ENCODE data around the gene EXOSC2. TPM values are rescaled to one million over a fixed set of nuclear protein-coding genes. Genes with fewer than 3 reads are reported as not detected.

EXOSC2 gene
- total RNA-seq, 4 donors from 2014 or later, result 12.7 to 21.6 (median 19.7) TPM

DNA sequence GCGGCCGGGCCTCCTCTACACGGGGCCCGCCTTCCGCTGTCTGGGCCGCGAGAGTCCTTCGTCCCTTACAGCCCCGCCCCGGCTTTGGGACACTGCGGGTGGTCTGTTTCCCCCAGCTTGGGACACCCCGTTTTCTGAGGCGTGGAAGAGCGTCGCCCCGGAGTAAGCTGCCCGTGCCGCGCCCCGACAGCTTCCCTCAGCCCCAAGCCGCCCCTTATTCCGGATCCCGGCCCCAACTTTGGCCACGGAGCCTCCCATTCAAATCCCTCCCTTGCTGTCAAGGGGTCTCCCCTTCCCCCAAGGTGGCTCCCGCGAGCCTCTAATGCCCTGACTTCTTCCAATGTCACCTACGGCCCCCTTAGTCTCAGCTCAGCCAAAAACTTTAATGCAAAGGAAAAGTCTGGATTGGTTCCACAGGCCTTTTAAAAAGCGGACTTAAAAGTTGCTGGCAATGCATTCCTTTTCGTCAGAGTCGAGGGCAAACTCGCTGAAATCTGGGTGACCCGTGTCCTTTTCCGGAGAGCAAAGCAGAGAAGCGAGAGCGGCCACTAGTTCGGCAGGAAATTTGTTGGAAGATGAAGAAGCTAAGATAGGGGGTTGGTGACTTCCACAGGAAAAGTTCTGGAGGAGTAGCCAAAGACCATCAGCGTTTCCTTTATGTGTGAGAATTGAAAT, 19.8 kb downstream of the EXOSC2 start:
- Histone ChIP-seq H3K27me3 (no peaks in the 10 kb centered on the region), H3K9me3 (no peaks in the 10 kb centered on the region), H3K27ac (replicated peaks in 1 of 4) (peak overlapping the region; percentile 97 to 98 (median 98)), H3K4me3 (peak overlapping the region; percentile 92 to 98 (median 95)), H3K4me1 (peaks cover 26 to 58% (median 49%) of the 10 kb centered on the region in 4 donors), H3K36me3 (no peaks in the 10 kb centered on the region)
- WGBS, result under 1% methylated on average over 25 of the region's 37 CpGs
- intact Hi-C loops (cut with DNase I), result no loop called here
- no peak for TF ChIP-seq POLR2A (IDR thresholded peaks at IDR 0.05; ENCODE audit: low read depth)
- TF ChIP-seq, protein P1, sequence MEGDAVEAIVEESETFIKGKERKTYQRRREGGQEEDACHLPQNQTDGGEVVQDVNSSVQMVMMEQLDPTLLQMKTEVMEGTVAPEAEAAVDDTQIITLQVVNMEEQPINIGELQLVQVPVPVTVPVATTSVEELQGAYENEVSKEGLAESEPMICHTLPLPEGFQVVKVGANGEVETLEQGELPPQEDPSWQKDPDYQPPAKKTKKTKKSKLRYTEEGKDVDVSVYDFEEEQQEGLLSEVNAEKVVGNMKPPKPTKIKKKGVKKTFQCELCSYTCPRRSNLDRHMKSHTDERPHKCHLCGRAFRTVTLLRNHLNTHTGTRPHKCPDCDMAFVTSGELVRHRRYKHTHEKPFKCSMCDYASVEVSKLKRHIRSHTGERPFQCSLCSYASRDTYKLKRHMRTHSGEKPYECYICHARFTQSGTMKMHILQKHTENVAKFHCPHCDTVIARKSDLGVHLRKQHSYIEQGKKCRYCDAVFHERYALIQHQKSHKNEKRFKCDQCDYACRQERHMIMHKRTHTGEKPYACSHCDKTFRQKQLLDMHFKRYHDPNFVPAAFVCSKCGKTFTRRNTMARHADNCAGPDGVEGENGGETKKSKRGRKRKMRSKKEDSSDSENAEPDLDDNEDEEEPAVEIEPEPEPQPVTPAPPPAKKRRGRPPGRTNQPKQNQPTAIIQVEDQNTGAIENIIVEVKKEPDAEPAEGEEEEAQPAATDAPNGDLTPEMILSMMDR (IDR thresholded peaks at IDR 0.05), result no peak
- peak in 1 of 2 donors; percentile 38 for TF ChIP-seq POLR2AphosphoS5 (IDR thresholded peaks at IDR 0.05)
- TF ChIP-seq EP300 (IDR thresholded peaks at IDR 0.05), result no peak
- no peak for DNase-seq (ENCODE audit: extremely low spot score)

DNA sequence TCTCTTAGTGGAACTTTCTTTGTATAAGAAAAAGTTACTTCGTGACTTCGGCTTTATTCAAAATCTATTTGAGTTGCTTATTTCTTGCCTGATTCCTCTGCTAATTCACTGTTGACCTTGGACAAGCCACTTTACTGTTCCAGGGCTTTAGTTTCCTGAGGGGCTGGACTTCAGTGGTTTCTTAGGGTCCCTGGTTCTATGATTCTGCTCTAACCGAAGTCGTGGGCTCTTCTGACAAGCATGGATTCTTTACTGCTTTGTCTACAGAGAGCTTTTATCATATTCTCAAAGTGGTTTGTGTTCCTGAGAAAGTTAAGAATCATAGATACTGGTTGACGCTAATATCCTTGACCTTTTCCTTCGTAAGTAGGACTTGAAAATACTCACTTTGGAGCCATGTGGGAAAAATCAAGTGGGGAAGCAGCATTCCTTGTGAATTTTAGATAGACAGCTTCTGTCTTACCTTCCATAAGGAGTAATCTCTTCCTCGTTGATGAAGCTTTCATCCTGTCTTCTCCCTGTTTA, 21.1 kb downstream of the EXOSC2 start:
- Histone ChIP-seq H3K9me3 (no peaks in the 10 kb centered on the region), H3K27me3 (no peaks in the 10 kb centered on the region), H3K4me1 (peaks cover 26 to 61% (median 50%) of the 10 kb centered on the region in 4 donors), H3K4me3 (peak overlapping the region; percentile 92 to 98 (median 95)), H3K36me3 (no peaks in the 10 kb centered on the region), H3K27ac (replicated peaks in 1 of 4) (peak overlapping the region; percentile 97 to 98 (median 98))
- WGBS, result 19% methylated on average over 7 of the region's 7 CpGs
- DNase-seq (ENCODE audit: extremely low spot score), result no peak
- no peak for TF ChIP-seq POLR2AphosphoS5 (IDR thresholded peaks at IDR 0.05)
- TF ChIP-seq, protein P1 (IDR thresholded peaks at IDR 0.05), result no peak
- no peak for TF ChIP-seq POLR2A (IDR thresholded peaks at IDR 0.05; ENCODE audit: low read depth)
- no peak for TF ChIP-seq EP300 (IDR thresholded peaks at IDR 0.05)
- intact Hi-C loops (cut with DNase I), result loop anchor here (5.0 kb wide), 1 partner anchor 48 kb away; no protein-coding TSS in a partner anchor

DNA sequence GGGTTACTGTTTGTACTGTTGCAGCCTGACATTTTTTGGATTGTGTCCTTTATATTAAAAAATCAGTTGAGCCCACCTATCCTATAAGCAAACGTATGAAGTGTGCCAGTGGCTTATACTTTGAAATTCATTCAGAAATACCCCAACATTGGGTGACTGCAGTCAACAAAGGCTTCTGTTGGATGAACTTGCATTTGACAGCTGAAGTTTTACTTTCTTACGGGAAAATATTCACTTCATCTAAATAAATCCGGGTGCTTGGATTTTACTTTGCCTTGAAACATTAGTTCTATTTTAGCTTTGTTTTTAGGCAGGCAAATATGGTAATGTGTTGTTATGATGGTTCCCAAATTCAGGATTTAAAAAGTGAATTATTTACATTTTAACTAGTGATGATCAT, 21.7 kb downstream of the EXOSC2 start:
- DNase-seq (ENCODE audit: extremely low spot score), result no peak
- Histone ChIP-seq H3K36me3 (no peaks in the 10 kb centered on the region), H3K27me3 (no peaks in the 10 kb centered on the region), H3K4me3 (peak overlapping the region; percentile 92 to 98 (median 95)), H3K27ac (replicated peaks in 1 of 4) (peak overlapping the region; percentile 97 to 98 (median 98)), H3K4me1 (peaks cover 26 to 61% (median 50%) of the 10 kb centered on the region in 4 donors), H3K9me3 (no peaks in the 10 kb centered on the region)
- TF ChIP-seq EP300 (IDR thresholded peaks at IDR 0.05) (no peak), POLR2AphosphoS5 (IDR thresholded peaks at IDR 0.05) (no peak), POLR2A (IDR thresholded peaks at IDR 0.05; ENCODE audit: low read depth) (no peak)
- TF ChIP-seq, protein P1 (IDR thresholded peaks at IDR 0.05), result no peak
- WGBS, result 25% methylated on average over 3 of the region's 3 CpGs
- intact Hi-C loops (cut with DNase I), result loop anchor here (5.0 kb wide), 1 partner anchor 47 kb away; no protein-coding TSS in a partner anchor

DNA sequence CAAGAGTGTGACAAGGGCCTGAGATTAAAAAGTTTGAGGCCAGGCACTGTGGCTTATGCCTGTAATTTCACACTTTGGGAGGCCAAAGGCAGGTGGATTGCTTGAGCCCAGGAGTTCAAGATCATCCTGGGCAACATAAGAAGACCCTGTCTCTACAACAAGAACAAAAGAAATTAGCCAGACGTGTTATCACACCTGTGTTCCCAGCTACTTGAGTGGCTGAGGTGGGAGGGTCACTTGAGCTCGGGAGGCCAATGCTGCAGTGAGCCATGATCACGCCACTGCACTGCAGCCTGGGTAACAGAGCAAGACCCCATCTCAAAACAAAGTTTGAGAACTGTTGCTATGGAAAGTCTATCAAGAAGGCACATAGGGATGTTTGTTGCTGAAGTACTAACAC, 25.0 kb downstream of the EXOSC2 start:
- no peak overlapping the region for H3K4me3 ChIP-seq
- 85% methylated on average over 3 of the region's 3 CpGs for WGBS
- TF ChIP-seq POLR2A (IDR thresholded peaks at IDR 0.05; ENCODE audit: low read depth) (no peak), POLR2AphosphoS5 (IDR thresholded peaks at IDR 0.05) (no peak), EP300 (IDR thresholded peaks at IDR 0.05) (no peak)
- TF ChIP-seq, protein P1 (IDR thresholded peaks at IDR 0.05), result no peak
- no peaks in the 10 kb centered on the region for H3K36me3 ChIP-seq
- H3K27ac ChIP-seq (replicated peaks in 1 of 4), result no peak overlapping the region
- no peaks in the 10 kb centered on the region for H3K9me3 ChIP-seq
- no peak for DNase-seq (ENCODE audit: extremely low spot score)
- intact Hi-C loops (cut with DNase I), result loop anchor here (5.0 kb wide), 1 partner anchor 44 kb away; no protein-coding TSS in a partner anchor
- H3K4me1 ChIP-seq, result peaks cover 26 to 50% (median 43%) of the 10 kb centered on the region in 4 donors
- no peaks in the 10 kb centered on the region for H3K27me3 ChIP-seq

Data from esophagus muscularis mucosa (tissue), 4 donors.